Activated naive CD8-positive, alpha-beta T cell treated with anti-CD3 and anti-CD28 coated beads, Interleukin-2, amount 50 U/mL, for 16 hours (primary cell): Measurements from ENCODE around the gene RWDD3.

Experiments
- DNase-seq: peaks from one replicate; pipeline ENCODE4 v3.0.0-alpha.2; 2020; ENCODE audit warnings: low read depth, low spot score

The RWDD3 gene

DNA sequence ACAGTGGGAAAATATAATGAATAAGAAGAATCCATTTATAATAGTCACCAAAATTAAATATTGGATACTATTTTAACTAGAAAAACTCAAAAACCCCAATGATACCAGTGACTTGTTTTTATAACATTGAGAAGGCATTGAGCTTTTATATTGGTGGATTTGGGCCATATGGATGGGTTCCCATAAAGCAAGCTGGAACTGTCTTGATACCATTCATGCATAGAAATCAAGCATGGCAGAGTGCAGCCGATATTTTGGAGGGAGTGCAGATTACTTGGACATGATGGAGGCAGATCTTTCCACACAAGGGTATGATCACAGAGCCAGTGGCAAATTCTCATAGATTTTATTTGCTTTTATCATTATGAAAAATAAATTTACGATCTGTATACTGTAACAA lies 3.8 kb upstream of the RWDD3 start:
- DNase-seq = no peak

GRCh38 chr1:95230768-95231191 lies 3.2 kb upstream of the RWDD3 start:
- no peak for DNase-seq

DNA sequence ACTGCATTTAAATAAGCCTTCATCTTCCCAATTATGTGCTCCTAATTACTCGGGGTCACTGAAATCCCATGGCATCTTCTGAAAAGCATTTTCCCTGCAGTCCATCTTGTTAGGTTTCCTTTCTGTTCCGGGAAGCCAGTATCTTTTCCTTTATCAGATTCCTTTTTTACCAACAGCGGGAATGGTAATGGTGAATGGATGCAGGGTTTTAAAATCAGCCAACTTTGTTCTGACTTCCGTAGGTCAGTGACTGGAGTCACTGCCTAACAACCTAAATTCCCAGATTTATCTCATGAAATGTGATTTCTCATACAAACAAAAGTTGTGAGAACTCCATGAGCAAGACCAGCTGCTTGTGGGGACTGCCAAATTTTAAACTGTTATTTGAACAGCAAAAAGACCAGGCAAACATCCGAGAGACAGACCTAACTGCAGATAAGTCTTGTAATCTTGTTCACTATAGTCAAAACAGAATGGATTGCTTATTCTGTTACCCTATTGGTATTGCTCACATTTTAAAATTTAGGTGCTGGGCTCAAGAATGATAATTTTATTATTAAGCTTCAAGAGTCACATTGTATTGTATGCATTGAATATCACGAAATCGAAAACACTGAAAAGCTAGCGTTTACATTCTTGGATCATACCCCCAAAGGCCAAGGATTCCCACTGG lies 1.2 kb upstream of the RWDD3 start:
- DNase-seq = no peak

DNA sequence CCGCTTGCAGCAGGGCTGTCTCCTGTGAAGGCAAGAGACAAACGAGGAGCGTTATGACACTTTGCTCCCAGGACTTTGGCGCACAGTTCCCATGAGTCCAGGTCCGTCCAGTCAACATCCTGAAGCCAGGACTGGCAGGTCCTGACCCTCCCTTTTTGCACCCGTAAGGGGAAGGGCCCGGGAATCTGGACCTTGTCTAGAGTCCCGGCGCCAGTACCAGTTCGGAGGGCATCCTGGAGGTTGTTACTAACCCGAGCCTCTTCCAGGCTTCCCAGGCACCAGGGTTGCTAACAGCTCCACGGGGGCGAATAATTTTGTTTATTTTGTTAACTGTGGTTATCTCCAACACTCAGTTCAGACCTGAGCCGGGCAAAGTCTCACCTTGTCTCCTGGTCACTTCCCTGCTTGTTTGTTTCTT lies 682 bp upstream of the RWDD3 start:
- DNase-seq = no peak

- no peak for DNase-seq
These were observed 3.0 kb downstream of the RWDD3 start for GRCh38 chr1:95236784-95237575.

DNA sequence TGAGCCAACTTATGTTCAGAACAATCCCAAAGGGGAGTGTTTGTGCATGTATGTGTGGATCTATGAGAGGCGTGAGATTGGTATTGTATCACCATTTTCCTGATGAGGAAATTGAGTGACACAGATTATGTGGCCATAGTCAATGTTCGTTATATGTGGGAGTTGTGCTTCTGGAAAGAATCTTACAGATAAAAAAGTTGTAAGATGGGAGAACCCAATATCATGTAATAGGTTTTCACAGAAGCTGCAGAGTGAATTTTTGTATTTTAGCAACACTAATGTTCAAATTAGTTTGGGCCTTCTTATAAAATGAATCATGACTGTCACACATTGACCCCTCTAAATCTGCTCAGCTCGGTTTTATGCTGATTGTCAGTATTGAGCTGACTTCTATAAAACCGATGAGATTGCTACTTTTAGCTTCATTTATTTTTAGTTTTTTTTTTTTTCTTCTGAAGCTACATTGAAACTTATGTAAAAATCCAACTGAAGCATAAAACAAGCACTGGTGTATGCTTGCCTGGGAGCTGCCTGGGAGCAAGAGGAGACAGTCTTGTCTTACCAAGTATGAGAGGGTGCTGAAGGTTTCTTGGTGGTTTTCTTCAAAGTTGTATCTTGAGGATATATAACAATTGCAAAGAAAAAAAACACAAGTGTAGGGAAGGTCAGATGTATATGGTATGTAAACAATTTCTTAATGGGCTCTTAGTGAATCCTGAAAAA lies 4.1 kb downstream of the RWDD3 start:
- DNase-seq = no peak

DNA sequence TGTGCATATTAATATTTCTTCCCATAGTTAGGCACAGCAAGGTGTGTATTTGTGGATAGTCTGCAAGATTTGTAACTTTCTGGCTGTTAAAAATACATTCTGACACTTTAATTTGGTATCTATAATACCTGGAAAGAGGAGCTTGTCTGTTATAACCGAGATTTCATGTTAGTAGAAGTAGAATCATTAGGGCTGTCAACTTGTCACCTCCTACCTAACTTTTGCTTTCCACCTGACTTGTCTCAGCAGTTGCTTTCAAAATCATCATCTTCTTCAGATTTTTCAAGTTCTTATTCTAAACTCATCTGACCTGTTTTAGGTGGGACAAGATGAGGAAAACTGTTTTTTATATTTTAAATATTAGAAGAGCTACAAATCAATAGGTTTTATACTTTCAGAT lies 11.0 kb downstream of the RWDD3 start:
- DNase-seq = no peak

DNA sequence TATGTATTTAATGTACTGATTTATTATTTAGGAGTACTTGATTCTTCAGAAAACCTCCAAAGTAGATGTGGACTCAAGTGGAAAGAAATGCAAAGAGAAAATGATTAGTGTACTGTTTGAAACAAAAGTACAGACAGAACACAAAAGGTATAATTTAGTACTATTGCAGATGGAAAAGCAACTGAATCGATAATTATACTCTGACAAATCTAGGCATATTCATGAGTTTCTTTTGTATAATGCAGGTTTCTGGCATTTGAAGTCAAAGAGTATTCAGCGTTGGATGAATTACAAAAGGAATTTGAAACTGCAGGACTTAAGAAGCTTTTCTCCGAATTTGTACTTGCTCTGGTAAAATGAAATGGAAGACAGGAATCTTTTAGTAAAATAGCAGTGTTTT lies 12.5 kb downstream of the RWDD3 start:
- DNase-seq = no peak

- no peak for DNase-seq
These were observed 13.6 kb downstream of the RWDD3 start for GRCh38 chr1:95247607-95248006.

- DNase-seq = no peak
These were observed 15.9 kb downstream of the RWDD3 start for GRCh38 chr1:95249916-95250315.

- no peak for DNase-seq
These were observed 18.4 kb downstream of the RWDD3 start for GRCh38 chr1:95252422-95252821.

- no peak for DNase-seq
These were observed 20.9 kb downstream of the RWDD3 start for GRCh38 chr1:95254959-95255358.

DNA sequence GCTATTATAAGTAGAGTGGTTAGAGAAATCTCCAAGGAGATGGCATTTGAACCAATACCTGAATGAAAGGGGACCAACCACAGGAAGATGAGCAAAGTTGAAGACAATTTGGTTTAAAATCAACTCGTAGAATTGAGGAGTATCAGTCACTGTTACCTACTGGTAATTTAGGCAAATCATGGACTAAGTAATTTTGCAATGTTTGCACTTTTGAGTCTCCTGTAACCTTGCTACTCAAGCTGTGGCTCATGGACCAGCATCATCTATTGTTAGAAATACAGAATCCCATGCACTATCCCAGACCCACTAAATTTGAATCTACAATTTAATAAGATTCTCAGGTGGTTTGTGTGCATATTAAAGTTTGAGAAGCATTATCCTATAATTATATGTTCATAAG lies 21.8 kb downstream of the RWDD3 start:
- no peak for DNase-seq

GRCh38 chr1:95257758-95258157 lies 23.7 kb downstream of the RWDD3 start:
- DNase-seq = no peak

DNA sequence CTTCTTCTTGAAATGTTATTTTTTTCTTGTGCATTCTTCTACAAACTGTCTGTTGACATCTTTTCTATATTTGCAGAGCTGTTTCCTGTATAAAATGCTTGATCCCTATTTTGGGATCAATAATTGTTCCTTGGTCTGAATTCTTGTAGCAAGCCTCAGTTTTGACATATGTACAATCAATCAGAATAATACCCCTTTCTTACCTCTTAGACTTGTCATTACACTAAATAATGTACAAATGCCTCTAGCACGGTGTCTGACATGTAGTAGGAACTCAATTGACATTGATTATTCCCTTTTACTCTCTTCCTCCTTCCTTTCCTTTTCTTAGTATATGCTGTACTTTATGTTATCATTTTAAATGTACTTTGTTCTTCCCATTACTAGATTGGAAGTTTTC lies 25.2 kb downstream of the RWDD3 start:
- DNase-seq = no peak

DNA sequence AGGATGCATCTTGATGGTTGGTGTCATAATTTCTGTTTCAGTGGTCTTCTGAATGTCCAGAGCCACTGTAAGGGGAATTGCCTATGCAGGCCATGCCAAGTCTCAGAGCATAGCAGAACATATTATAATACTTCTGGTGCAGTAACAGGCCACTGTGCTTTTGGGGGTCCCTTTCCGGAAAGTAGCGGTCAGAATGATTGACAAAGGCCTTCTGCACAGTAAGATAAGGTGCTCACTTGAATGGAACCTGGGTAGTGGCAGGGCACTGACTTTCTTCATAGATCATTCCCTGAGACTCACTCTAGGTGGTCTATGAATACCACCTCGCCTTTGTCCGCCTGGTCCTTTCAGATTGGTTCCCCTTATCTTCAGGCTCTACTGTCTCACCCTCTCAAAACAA lies 28.9 kb downstream of the RWDD3 start:
- no peak for DNase-seq

GRCh38 chr1:95263450-95263849 lies 29.4 kb downstream of the RWDD3 start:
- no peak for DNase-seq

- DNase-seq = no peak
These were observed 31.1 kb downstream of the RWDD3 start for GRCh38 chr1:95265106-95265505.

- no peak for DNase-seq
These were observed 42.4 kb downstream of the RWDD3 start for GRCh38 chr1:95276429-95276828.

GRCh38 chr1:95278173-95279006 lies 44.4 kb downstream of the RWDD3 start:
- no peak for DNase-seq

- no peak for DNase-seq
These were observed 47.9 kb downstream of the RWDD3 start for GRCh38 chr1:95281781-95282517.
